ENCODE measurements around the gene ZNF197.
A peak's percentile ranks its signal among the peaks of the same experiment; 100 is the strongest.
"Not testable (repeated sequence)": the region's sequence is repeated elsewhere in the genome, so short reads cannot be mapped to it uniquely, and the experiment has no call there.

Gene ZNF197

DNA sequence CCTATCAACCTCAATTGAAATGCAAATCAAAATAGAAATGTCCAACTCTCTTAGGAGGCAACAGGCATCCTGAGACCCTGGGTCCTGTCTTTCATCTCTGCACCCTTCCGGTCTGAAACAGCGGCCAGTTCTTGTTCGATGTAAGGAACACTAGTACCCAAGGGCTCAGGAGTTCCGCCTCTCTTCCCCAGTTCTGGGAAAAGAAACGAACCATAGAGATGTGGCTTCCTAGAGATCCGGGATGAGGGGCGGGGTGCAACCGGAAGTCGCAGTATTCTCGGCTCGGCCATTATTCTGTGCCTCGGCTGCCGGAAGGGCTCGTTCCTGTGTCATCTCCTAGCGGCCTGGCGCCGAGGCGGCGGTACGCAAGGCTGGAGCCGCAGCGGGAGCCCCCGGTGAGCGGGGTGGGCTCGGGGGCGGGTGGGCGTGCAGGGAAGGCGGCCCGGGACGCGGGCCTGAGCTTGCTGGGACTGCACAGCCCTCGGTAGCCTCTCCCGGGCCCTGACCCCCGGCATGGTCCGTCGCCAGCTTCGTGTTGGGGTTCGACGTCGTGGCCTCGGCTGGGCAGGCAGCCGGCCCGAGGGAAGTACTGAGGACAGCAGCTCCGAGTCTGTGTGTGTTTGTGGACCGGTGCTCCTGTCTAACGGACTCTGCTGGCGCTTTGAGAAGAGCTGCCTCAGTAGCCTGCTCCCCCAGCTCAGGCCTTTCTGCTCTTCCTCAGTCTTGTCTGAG lies at the start of gene ZNF197:
TSS of gene ZNF197 (plus strand) at position 288 of the 732 bp plus-strand sequence. CDS start 4,119 bp downstream, outside the sequence.
- POLR2A ChIA-PET (ENCODE audit: low non-redundant PET) = interaction anchor here (0.5 kb wide), 1 partner anchor 9 kb away, joined by 4 read pairs; no protein-coding TSS in a partner anchor
- TF ChIP-seq CTCF (conservative IDR thresholded peaks at IDR 0.05; ENCODE audit: low read depth) = no peak
- H3K27ac ChIP-seq = peak within 1 kb of the TSS; percentile 90
- peak; percentile 79 for DNase-seq (ENCODE audit: low spot score)
- CTCF ChIA-PET = interaction anchor here (0.7 kb wide), 1 partner anchor 14 kb away, joined by 3 read pairs; no protein-coding TSS in a partner anchor

DNA sequence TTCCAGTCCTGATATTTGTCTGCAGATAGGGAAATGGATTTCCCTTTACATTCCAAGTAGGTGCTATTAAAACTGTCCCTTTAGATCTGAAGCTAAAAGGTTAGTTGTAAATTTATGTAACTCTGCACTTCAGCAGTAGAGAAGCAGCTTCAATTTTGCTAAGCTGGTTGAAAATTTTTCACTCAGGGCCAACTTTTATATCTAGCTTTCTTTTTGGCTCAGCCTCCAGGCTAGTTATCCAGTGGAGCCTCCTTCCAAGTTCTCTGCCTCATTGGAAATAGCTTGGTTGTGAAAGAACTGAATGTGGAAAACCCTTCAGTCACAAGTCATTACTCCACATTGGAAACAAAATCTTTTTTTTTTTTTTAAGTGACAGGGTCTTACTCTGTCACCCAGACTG lies 48.2 kb upstream of the ZNF197 start:
- no peak for TF ChIP-seq CTCF (conservative IDR thresholded peaks at IDR 0.05; ENCODE audit: low read depth)
- ChIA-PET CTCF (no interaction called here), POLR2A (ENCODE audit: low non-redundant PET) (no interaction called here)
- no peak overlapping the region for H3K27ac ChIP-seq
- no peak for DNase-seq (ENCODE audit: low spot score)

- DNase-seq (ENCODE audit: low spot score); H3K27ac ChIP-seq; CTCF ChIA-PET; POLR2A ChIA-PET (ENCODE audit: low non-redundant PET): not testable (repeated sequence)
Measured at GRCh38 chr3:44577354-44577952, 47.4 kb upstream of the ZNF197 start.

- DNase-seq (ENCODE audit: low spot score); POLR2A ChIA-PET (ENCODE audit: low non-redundant PET): not testable (repeated sequence)
Measured at GRCh38 chr3:44578316-44578715, 46.5 kb upstream of the ZNF197 start.

GRCh38 chr3:44578924-44579515 lies 45.8 kb upstream of the ZNF197 start:
- POLR2A ChIA-PET (ENCODE audit: low non-redundant PET); DNase-seq (ENCODE audit: low spot score); H3K27ac ChIP-seq; CTCF ChIA-PET: not testable (repeated sequence)

More at GRCh38 chr3:44578316-44578715, 46.5 kb upstream of the ZNF197 start:
- H3K27ac ChIP-seq, CTCF ChIA-PET: not testable (repeated sequence)

GRCh38 chr3:44579749-44580148 lies 45.1 kb upstream of the ZNF197 start:
- POLR2A ChIA-PET (ENCODE audit: low non-redundant PET); DNase-seq (ENCODE audit: low spot score); H3K27ac ChIP-seq; CTCF ChIA-PET: not testable (repeated sequence)

DNA sequence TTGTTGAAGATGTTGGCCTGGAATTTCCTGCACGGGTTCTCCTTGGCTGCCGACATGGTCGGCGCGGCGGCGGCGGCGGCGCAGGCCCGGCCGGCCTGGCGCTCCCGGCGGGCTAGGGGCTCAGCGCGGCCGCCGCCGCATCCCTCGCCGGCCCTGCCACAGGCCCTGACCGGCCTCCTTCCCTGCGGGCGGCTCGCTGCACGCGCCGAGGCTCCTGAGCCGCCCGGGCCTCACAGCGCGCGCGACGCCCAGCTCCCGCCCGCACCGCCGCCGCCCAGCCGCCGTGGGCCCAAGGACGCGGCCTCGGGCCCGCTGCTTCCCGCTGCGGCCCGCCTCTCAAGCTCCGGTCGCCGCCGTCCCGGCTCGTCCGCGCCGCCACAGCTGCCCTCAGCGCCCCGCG lies 43.9 kb upstream of the ZNF197 start:
- CTCF ChIA-PET; H3K27ac ChIP-seq; DNase-seq (ENCODE audit: low spot score); POLR2A ChIA-PET (ENCODE audit: low non-redundant PET): not testable (repeated sequence)

DNA sequence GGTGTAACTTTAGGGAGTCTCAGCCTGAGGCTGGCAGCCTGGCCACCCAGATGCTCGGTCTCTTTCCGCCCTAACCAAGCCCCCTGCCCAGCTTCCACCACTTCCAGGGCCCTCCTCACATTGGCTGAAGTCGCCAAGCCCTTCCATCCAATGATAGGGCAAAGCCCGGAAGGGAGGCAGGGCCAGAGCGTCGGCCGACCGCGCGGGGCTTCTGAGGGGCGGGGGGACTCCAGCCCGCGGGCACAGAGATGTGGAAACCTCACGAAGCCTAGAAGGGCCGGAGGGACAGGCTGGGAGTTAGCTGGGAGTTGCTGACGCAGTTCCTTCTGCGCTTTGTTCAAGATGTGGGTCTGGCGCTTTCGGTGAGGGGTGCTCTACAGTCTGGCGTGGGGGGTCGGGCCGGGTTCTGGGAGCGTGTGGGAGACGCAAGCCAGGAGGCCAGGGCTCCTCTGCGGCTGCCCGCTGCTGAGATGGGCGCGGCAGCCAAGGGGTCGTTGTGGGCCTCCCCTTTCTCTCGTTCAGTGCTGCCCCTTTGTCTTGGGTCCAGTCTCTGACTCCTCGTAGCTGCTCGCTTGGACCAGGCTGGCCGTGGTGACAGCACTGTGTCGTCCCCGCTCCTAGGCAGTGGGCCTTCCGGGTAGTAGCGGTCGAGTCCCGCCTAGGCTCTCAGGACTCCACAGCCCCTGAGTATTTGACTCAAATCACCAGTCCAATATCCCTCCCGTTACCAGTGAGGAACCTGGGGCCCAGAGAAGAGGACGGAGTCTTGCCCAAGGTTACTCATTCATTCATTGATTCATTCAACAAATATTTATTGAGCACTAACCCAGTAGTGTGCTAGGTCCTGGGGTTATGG lies 40.0 kb upstream of the ZNF197 start, which contains the start of gene ZNF660:
TSS of gene ZNF660 (plus strand) at position 319 of the 856 bp plus-strand sequence. CDS start 9,230 bp downstream, outside the sequence.
- ChIA-PET CTCF (interaction anchor here (0.6 kb wide), 1 partner anchor 1072 kb away, joined by 3 read pairs; no protein-coding TSS in a partner anchor), POLR2A (ENCODE audit: low non-redundant PET) (no interaction called here)
- no peak within 1 kb of the TSS for H3K27ac ChIP-seq
- TF ChIP-seq CTCF (conservative IDR thresholded peaks at IDR 0.05; ENCODE audit: low read depth) = no peak
- no peak for DNase-seq (ENCODE audit: low spot score)

All from RWPE1 (cell line).